Muscle layer of colon (tissue), 2 donors: ENCODE data around the gene CACNA2D4.

Experiments
- H3K27ac ChIP-seq: one replicate; pipeline ENCODE4 v1.7.0; 2013; ENCODE audit warnings: low read depth, mild to moderate bottlenecking, low read length, moderate library complexity
- H3K27me3 ChIP-seq, 2 donors: one replicate each; pipeline ENCODE4 v1.7.0; 2013; ENCODE audit warnings: low read length in 2 of 2, mild to moderate bottlenecking in 2 of 2; ENCODE audit not compliant: insufficient read depth in 2 of 2, control insufficient read depth in 1 of 2
- H3K36me3 ChIP-seq: one replicate; pipeline ENCODE4 v1.7.0; 2013; ENCODE audit warnings: mild to moderate bottlenecking, low read length; ENCODE audit not compliant: insufficient read depth
- H3K4me1 ChIP-seq: one replicate; pipeline ENCODE4 v1.7.0; 2013; ENCODE audit warnings: mild to moderate bottlenecking, low read length; ENCODE audit not compliant: insufficient read depth
- H3K4me3 ChIP-seq, 2 donors: one replicate each; pipeline ENCODE4 v1.7.0; 2013; ENCODE audit warnings: low read length in 2 of 2, low read depth in 1 of 2, mild to moderate bottlenecking in 1 of 2, moderate library complexity in 1 of 2
- H3K9ac ChIP-seq: one replicate; pipeline ENCODE4 v1.7.0; 2013; ENCODE audit warnings: low read length
- H3K9me3 ChIP-seq: one replicate; pipeline ENCODE4 v1.7.0; 2013; ENCODE audit warnings: mild to moderate bottlenecking, low read length
- donor health status: abdominal sarcoma.
- donor health status: Adenocarcinoma of cecum.

Gene CACNA2D4

DNA sequence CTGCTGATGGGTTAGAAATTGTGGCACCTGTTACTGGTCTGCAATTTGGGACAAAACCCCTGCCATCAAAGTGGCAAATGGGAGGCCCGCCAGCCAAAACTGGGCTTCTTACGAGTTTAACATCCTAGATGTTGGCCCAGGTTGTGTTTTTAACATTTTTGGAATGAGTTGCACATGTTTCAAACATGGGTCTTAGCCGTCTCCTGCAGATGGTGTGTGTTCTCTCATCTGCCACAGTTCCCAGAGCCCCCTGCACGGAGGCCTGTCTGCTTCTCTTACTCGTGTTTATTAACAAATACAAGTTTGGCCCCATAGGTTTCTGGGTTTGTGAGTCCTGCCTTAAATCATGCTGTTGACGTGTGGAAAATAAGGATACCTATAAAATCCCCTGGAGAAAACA lies 46.5 kb downstream of the CACNA2D4 start:
- Histone ChIP-seq H3K36me3 (no peaks in the 10 kb centered on the region), H3K9ac (no peak overlapping the region), H3K27ac (no peak overlapping the region), H3K4me1 (no peaks in the 10 kb centered on the region), H3K27me3 (no peaks in the 10 kb centered on the region), H3K9me3 (peaks cover 3% of the 10 kb centered on the region), H3K4me3 (no peak overlapping the region)

DNA sequence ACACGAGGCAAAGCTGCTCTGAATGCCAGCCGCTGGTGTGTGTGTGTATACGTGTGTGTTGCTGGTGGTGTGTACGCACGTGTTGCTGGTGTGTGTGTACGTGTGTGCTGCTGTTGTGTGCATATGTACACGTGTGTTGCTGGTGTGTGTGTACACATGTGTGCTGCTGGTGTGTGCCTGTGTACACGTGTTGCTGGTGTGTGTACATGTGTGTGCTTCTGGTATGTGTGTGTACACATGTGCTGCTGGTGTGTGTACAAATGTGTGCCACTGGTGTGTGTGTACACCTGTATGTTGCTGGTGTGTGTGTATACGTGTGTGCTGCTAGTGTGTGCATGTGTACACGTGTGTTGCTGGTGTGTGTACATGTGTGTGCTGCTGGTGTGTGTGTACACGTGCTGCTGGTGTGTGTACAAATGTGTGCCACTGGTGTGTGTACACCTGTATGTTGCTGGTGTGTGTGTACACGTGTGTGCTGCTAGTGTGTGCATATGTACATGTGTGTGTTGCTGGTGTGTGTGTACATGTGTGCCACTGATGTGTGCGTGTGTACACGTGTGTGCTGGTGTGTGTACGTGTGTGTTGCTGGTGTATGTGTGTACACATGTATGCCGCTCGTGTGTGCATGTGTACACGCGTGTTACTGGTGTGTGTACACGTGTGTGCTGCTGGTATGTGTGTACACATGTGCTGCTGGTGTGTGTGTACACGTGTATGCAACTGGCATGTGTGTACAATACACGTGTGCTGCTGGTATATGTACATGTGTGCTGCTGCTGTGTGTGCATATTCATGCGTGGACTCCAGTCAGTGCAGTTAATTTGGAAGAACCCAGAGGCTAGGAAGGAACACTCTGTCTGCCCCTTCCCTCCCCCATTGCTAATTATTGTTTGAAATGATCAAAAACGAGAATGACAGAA lies 47.2 kb downstream of the CACNA2D4 start:
- peaks cover 3% of the 10 kb centered on the region for H3K9me3 ChIP-seq

DNA sequence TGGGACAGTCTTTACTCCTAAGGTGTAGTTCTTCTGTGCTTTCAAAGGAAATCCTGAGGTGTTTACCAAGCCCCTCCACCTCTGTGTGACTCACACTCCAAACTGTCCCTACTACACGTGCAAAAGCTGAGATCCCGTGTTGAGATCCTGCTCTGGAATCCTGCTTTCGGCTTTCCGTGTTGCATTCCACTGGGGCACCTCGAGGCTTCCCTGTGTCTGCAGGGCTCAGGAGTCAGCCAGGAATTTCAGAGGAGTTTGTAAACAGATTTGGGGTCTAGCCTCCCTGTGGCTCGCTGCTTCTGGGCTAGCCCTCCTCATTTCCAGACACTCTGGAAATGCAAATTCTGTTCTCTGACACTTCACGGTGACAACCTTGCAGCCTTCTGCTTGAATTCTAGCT lies 48.4 kb downstream of the CACNA2D4 start:
- Histone ChIP-seq H3K4me3 (no peak overlapping the region), H3K4me1 (no peaks in the 10 kb centered on the region), H3K27ac (no peak overlapping the region), H3K27me3 (peaks cover 0 to 6% of the 10 kb centered on the region in 2 donors), H3K9ac (no peak overlapping the region), H3K9me3 (peaks cover 3% of the 10 kb centered on the region), H3K36me3 (no peaks in the 10 kb centered on the region)

More for the DNA sequence above, 47.2 kb downstream of the CACNA2D4 start:
- Histone ChIP-seq H3K27ac (no peak overlapping the region), H3K4me1 (no peaks in the 10 kb centered on the region), H3K9ac (no peak overlapping the region), H3K27me3 (no peaks in the 10 kb centered on the region), H3K36me3 (no peaks in the 10 kb centered on the region), H3K4me3 (no peak overlapping the region)

DNA sequence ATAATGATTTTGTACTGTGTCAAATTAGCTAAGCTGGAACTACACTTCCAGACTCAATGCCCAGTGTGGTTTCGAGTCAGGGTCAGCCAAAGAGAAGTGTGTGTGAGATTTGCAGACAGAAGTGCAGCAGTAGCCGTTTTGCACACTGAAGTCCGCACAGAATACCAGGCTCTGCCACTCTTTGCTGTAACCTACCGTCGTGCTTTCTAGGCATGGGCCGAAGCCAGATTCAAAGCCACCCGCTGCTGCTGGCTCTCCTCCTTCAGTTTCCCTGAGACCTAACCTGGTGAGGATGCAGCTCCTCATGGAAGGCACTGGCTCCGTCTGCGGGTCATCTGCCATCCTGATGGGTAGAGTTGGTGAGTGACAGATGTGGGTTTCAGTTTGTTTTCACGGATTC lies 49.3 kb downstream of the CACNA2D4 start:
- H3K4me3 ChIP-seq, result no peak overlapping the region
- H3K27ac ChIP-seq, result no peak overlapping the region
- peaks cover 3% of the 10 kb centered on the region for H3K9me3 ChIP-seq
- no peaks in the 10 kb centered on the region for H3K36me3 ChIP-seq
- no peak overlapping the region for H3K9ac ChIP-seq
- peaks cover 0 to 14% of the 10 kb centered on the region in 2 donors for H3K27me3 ChIP-seq
- no peaks in the 10 kb centered on the region for H3K4me1 ChIP-seq

DNA sequence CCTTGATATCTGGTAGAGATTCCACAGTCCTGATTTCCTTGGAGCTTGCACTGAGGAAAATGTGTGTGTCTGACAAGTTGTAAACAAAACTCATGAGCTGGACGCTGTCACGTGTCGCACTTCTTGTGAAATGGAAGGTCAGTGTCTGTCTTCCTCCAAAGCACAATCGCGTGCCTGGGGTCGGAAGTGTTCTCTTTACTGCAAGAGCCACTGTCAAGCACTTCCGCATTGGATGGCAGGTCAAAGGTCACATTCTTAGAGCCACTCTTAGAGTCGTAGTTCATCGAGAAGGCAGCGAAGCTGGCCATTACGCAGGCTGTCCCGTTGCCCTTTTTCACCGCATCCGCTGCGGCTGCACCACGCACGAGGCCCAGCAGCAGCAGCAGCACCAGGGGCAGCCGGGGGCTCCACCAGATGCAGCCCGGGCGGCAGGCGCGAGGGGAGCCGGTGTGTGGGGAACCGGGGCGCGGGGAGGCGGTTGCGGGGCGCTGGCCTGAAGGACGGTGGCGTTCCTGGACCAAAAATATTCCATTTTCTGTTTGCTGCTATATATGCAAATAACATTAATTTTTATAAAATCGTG lies 53.1 kb downstream of the CACNA2D4 start:
- no peaks in the 10 kb centered on the region for H3K36me3 ChIP-seq
- H3K27ac ChIP-seq, result no peak overlapping the region
- no peaks in the 10 kb centered on the region for H3K4me1 ChIP-seq
- H3K27me3 ChIP-seq, result peaks cover 0 to 14% of the 10 kb centered on the region in 2 donors
- H3K9ac ChIP-seq, result no peak overlapping the region
- H3K9me3 ChIP-seq, result peaks cover 3% of the 10 kb centered on the region
- H3K4me3 ChIP-seq, result no peak overlapping the region

DNA sequence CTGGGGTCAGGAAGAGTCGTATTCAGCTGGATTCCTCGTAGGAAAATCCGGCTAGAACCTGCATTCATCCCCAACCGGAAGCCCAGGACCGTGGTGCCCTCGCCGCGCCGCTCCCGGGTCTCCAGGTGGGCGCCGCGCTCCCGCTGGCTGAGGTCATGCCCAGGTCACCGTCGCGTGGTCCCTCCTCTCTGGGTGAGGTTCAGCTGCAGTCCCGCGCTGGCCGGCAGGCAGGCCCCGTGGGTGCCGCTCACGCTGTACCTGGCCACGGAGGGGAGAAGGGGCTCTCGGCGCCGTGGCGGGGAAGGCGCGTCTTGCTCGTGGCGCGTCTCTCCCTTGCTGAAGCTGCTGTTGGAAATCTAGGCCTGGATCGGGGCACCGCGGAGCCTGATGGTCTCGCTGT lies 53.6 kb downstream of the CACNA2D4 start:
- Histone ChIP-seq H3K9me3 (peaks cover 3% of the 10 kb centered on the region), H3K27me3 (peaks cover 0 to 14% of the 10 kb centered on the region in 2 donors), H3K27ac (no peak overlapping the region), H3K36me3 (no peaks in the 10 kb centered on the region), H3K9ac (no peak overlapping the region), H3K4me1 (no peaks in the 10 kb centered on the region), H3K4me3 (no peak overlapping the region)

DNA sequence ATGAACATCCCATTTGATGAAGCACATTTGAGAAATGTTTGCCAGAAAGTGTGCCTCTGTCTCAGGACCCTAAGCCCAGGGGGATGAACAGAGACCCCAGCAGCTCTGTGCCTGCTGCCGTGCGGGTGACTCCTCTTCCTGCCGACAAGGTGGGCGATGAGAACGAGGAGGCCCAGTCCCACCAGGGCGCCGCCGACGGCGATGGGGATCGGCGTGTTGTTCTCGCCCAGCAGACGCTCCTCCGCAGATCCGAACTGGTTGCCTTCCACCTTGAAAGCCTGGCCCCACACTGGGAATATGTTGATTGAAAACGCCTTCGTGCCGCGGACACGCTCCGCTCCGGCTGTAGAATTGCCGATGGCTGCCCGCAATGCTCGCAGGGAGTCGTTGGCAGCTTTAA lies 54.0 kb downstream of the CACNA2D4 start:
- no peak overlapping the region for H3K27ac ChIP-seq
- H3K27me3 ChIP-seq, result peaks cover 0 to 14% of the 10 kb centered on the region in 2 donors
- no peaks in the 10 kb centered on the region for H3K36me3 ChIP-seq
- peaks cover 3% of the 10 kb centered on the region for H3K9me3 ChIP-seq
- no peaks in the 10 kb centered on the region for H3K4me1 ChIP-seq
- H3K9ac ChIP-seq, result no peak overlapping the region
- H3K4me3 ChIP-seq, result no peak overlapping the region

DNA sequence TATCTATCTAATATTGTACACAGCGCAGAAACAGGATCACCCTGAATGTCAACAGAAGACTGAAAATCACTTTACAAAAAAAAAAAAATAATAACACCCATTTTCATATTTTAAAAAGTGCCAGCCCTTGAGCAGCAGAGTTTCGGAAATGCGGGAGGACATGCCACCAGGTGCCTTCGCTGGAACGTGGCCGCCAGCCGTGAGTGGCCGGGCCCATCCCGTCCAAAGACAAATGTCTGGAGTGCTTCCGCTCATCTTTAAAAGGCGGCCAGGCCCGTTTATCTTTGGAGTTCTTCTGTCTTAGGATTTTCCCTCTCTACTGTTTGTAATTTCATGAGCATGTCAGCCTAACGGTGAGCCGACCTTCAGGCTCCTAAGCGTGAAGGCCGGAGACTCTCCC lies 54.6 kb downstream of the CACNA2D4 start:
- peaks cover 0 to 14% of the 10 kb centered on the region in 2 donors for H3K27me3 ChIP-seq
- H3K27ac ChIP-seq, result no peak overlapping the region
- no peaks in the 10 kb centered on the region for H3K9me3 ChIP-seq
- H3K9ac ChIP-seq, result no peak overlapping the region
- H3K36me3 ChIP-seq, result no peaks in the 10 kb centered on the region
- H3K4me1 ChIP-seq, result no peaks in the 10 kb centered on the region
- H3K4me3 ChIP-seq, result no peak overlapping the region

DNA sequence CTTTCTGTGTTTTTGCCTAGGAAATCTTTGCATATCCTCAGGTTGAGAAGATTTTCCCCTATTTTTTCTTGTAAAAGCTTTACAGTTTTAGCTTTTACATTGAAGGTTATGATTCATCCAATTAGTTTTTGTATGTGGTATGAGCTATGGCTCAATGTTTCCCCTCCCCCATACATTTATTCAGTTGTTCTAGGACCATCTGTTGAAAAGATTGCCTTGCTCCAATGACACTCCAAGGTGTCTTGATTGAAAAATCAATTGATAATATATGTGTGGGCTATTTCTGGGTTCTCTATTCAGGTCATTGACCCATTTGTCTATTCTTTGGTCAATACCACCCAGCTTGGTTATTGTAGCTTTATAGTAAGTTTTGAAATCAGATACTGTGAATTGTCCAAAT lies 55.5 kb downstream of the CACNA2D4 start:
- no peak overlapping the region for H3K9ac ChIP-seq
- peaks cover 0 to 14% of the 10 kb centered on the region in 2 donors for H3K27me3 ChIP-seq
- H3K9me3 ChIP-seq, result no peaks in the 10 kb centered on the region
- H3K36me3 ChIP-seq, result no peaks in the 10 kb centered on the region
- H3K4me3 ChIP-seq, result no peak overlapping the region
- no peaks in the 10 kb centered on the region for H3K4me1 ChIP-seq
- H3K27ac ChIP-seq, result no peak overlapping the region

DNA sequence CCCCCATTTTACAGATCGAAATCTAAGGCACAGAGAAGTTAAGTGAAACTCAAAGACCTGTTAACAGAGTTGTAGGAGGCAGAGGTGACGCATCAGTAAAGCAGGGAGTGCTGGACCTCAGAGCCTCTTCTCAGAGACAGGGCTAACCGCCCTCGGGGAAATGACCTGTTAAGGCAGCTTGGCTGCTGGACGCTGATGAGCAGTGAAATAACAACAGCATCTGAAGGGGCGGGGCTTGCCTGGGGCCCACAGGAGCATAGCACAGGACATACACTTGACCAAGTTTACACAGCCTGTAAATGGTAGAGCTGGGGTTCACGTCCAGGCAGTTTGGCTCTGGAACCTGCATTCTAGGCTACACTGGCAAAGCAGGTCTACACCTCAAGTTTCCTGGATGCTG lies 58.8 kb downstream of the CACNA2D4 start:
- H3K27ac ChIP-seq, result no peak overlapping the region
- H3K4me3 ChIP-seq, result no peak overlapping the region
- H3K9me3 ChIP-seq, result peaks cover 5% of the 10 kb centered on the region

DNA sequence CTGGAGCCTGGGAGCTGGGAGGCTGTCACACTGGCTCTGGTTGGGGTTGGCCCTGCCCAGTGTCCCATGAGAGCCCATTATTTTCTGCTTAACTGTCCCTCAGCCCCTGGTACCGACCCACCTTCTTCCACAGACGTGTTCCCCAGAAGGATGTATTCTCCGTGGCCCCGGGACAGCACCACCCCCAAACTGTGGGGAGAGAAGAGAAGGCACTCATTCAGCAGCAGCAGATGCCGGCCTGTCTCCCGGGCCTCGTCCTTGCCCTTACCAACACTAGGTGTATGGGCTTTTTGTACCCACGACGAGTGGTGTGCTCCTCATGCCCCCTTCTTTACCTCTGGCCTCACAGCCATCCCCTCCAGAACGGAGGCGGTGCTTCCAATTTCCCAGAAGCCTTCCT lies 60.0 kb downstream of the CACNA2D4 start:
- Histone ChIP-seq H3K36me3 (no peaks in the 10 kb centered on the region), H3K4me3 (no peak overlapping the region), H3K9me3 (peaks cover 5% of the 10 kb centered on the region), H3K27ac (no peak overlapping the region), H3K4me1 (no peaks in the 10 kb centered on the region), H3K27me3 (no peaks in the 10 kb centered on the region), H3K9ac (no peak overlapping the region)

More for the DNA sequence above, 58.8 kb downstream of the CACNA2D4 start:
- no peaks in the 10 kb centered on the region for H3K36me3 ChIP-seq
- H3K27me3 ChIP-seq, result peaks cover 0 to 3% of the 10 kb centered on the region in 2 donors
- H3K4me1 ChIP-seq, result no peaks in the 10 kb centered on the region
- no peak overlapping the region for H3K9ac ChIP-seq
